NCI-H345 treated with DMSO at 0.1 percent for 48 hours (cell line): ENCODE data around the gene GPR137.
A peak's percentile ranks its signal among the peaks of the same experiment; 100 is the strongest.
"Not testable (repeated sequence)": the region's sequence is repeated elsewhere in the genome, so short reads cannot be mapped to it uniquely, and the experiment has no call there.

Source experiments
- DNase-seq: peaks from one replicate; lab custom pipeline; 2025; ENCODE audit not compliant: unreplicated experiment; lab: John Stamatoyannopoulos, UW

The GPR137 gene, protein sequence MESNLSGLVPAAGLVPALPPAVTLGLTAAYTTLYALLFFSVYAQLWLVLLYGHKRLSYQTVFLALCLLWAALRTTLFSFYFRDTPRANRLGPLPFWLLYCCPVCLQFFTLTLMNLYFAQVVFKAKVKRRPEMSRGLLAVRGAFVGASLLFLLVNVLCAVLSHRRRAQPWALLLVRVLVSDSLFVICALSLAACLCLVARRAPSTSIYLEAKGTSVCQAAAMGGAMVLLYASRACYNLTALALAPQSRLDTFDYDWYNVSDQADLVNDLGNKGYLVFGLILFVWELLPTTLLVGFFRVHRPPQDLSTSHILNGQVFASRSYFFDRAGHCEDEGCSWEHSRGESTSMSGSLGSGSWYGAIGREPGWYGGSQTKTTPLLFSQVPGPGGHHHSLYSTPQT

DNA sequence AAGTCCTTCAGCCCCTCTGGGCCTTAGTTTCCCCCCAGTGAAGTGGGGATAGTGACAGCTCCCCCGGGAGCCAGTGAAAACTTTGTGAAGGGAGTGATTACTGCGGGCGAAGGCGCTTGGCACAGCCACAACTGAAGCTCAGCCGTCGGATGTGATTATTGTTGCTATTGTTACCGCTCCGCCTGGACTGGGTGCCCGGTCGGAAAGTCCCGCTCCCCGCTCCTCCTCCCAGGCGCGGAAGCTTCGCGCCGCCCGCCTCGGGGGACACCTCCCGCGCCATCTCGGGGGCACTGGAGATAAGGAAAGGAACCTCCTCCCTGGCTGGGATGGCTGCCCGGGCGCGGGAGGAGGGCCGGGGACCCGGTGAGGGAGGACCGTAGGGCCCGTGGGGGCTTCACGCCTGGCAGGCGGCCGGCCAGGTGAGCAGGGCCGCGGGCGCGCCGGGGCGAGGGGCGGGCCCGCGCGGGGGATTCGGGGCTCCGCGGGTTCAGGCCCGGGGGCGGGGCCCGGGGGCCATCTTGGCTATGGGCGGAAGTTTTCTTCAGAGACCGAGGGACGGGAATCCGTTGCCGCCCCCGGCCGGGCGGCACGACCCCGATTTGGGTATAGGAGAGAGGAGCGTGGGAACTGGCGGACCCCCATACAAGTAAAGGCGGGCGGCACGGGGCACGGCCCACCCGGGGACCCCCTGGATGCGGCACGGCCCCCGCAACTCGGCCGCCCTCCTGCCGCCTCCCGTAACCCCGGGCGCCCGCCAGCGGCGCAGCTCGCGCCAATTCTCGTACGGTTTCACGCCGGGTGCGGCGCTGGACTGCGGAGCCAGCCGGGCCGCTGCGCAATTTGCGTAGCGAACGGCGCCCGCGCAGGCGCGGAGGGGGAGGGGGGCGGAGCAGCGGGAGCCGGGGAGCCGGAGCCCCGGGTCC, at the start of gene GPR137:
Gene GPR137 (plus strand): TSS at position 887 of the 923 bp plus-strand sequence. CDS start 677 bp downstream, outside the sequence.
- peak; percentile 71 for DNase-seq

DNA sequence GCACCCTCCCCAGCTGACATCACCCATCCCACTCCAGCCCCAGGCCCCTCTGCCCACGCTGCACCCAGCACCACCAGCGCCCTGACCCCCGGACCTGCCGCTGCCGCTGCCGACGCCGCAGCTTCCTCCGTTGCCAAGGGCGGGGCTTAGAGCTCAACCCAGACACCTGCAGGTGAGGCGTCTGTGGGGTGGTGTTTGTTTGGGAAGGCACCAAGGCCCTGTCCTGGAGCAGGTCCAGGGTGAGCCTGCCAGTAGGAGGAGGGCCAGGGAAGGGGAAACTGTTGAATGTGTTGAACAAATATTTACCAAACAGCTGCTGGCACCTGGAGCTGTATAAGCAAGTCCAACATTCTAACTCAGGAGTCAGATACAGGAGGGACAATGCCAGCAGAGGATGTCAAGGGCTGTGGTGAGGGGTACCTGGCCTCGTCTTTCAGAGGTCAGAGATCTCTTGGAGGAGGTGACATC, 48.1 kb upstream of the GPR137 start:
- peak; percentile 66 for DNase-seq

DNA sequence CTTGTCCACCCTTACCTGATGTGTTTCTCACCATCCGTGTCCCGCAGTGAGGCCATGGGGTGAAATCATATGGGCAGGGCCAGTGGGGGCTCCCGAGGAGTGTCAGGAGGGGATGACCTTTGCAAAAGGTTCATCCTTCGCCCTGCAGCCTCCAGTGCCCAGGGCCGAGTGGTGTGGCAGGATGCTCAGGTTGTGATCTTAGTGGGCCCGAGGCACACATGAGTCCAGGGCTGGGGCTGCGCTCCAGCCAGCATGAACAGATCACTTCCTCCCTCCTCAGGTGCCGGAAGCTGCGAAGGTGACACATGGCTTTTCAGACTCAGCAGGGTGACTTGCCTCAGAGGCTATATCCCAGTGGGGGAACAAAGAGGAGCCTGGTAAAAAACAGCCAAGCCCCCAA, 47.6 kb upstream of the GPR137 start:
- DNase-seq, result no peak

DNA sequence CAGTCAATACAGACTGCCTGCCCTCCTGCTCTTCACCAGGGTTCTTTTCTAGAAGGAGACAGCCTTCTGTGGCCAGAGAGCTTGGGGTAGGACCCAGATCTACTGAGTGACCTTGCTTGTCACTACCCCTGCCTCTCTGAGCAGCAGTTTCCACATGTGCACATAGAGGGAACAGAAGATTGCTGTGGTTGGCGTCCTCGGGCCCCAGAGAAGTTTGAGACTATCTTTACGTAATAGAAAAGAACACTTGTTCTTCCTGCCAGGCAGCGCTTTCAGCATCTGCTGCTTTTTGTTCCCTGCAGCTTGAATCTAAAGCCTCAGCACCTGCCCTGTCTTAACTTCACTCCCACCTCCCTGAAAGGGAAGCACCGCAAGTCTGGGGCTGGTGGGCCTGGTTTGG, 46.6 kb upstream of the GPR137 start:
- no peak for DNase-seq

DNA sequence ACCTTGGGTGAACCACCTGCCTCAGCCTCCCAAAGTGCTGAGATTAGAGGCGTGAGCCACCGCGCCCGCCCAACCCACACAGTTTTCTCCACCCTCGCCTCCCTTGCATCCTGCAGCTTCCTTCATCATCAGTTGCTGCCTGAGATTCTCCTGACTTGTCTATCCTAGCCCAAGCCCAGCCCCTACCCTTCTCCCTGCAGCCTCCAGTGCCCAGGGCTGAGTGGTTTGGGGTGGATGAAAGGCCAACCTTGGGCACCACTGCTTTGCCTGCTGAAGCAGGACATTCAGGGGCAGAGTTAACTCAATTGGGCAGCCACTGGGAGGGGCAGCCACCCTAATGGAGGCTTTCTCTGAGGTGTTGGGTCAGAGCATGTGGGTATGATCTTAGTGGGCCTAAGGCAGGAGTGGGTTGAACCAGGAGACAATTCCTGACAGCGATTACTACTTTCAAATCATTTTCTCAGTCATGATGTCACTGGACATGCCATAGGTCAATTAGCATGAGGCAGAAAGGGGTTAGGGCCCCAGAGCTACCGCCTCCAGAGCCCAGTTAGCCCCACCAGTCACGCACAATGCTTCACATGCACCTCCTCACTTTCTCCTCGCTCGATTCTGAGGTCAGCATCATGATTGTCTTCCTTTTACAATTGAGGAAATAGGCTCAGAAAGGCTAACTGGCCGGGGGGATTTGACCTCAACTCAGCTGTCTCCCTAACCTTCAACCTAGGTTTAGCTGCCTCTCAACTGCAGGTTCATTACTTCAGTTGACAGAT, 45.8 kb upstream of the GPR137 start:
- DNase-seq, result no peak

DNA sequence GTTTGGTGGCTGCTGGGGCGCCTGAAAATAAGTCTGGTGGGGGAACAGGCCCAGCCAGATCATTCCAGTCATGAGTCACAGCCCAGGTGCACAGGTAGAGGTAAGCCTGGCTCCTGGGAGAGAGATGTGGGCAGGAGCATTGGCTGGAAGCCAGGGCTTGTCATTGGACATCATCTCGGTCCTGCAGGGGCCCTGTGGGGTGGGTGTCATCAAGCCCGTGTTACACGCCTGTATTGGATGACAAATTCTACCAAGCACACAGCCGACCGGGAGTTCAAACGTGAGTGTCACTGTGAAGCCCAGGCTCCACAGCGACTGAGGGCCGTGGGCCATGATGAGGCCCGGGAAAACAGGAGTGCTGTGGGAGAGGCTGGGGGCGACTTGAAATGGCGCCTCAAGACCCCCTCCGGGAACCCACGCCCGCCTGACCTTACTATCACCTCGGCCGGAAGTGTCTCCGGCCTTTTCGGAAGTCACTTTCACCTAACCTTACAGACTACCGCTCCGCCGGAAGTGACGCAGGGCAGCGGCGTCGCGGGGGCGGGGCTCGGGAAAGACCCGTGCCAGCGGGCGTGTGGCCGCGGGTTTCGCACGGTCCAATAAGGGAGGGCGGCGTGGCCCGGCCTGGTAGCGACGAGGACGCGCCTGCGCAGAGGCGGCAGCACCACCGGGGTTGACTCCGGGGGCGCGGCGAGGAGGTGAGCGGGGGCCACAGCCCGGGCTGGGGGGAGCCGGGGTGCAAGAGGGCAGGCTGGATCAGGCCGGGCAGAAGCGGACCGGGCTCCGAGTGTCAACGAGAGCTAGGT, 45.0 kb upstream of the GPR137 start, which contains the start of gene FKBP2:
Gene FKBP2 (plus strand): TSS at position 661 of the 806 bp plus-strand sequence. CDS start 1,293 bp downstream, outside the sequence.
- peak; percentile 93 for DNase-seq

DNA sequence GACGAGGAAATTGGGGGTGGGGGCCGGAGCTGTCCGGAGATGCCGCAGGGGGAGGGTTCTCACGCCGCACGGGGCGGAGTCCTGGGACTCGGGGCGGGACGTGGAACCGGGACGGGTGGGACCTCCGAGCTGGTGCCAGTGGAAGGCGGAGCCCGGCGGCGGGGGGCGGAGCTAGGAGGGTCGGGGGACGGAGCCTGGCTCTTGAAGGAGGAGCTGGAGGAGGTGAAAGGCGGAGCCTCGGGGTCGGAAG, 44.5 kb upstream of the GPR137 start:
- DNase-seq, result peak; percentile 91

DNA sequence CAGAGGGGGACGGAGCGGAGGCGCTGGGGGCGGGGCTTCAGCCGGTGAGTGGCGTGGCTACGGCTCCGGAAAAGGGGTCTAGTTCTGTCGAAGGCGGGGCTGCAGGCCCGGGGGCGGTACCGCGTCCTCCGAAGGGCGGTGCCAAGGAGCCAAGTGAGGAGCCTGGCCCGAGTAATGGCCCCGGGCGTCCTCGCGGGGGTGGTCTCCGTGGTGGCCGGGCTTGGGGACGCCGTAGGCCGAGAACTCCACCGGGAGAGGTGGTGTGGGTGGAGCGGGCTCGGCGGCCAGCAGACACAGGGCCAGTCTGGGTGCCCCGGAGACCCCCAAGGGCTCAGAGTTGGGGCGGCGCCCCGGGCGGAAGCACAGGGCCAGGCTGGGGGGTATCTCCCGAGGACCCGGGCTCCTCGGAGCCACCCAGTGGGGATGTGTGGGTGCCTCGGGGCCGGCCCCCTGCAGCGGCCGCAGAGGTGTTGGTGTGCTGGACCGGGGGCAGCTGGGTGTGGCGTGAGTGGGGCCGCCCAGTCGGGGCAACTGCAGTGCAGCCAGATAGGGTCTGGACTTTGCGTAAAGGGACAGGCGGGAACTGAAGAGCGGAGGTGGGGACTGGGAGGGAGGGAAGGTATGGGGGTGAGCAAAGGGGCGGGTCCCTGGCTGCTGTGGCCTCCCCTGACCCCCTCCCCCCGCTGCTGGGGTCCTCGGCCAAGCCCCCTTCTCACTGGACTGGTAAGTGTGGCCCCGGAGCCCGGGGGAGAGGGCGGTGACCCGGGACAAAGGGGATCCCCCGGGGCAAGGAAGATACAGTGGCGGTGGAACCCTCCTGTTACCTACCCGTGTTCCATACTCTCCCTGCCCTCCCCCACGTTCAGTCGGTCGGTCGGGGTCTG, 43.9 kb upstream of the GPR137 start:
- no peak for DNase-seq

DNA sequence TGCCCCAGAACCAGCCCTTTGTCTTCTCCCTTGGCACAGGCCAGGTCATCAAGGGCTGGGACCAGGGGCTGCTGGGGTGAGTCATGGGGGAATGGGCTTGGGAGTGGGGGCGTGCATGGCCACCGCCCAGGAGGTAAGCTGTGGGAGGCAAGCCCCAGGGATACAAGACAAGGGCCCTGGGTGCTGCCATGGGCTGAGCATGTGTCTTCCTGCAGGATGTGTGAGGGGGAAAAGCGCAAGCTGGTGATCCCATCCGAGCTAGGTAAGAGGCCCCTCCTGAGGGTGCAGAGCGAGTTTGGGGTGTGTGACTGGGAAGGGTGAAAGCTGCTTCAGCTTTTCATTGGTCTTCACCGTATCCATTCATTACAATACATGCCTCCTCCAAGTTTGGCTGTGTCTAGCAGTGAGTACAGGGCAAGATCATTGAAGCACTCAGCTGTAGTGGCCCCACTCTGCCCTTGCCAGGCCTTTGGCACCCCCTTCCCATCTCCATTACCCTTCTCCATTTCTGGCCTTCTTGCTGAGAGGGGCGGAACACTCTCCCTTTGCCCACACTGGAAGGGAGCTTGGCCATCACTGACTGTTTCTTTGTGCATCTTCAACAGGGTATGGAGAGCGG, 42.3 kb upstream of the GPR137 start:
- no peak for DNase-seq

DNA sequence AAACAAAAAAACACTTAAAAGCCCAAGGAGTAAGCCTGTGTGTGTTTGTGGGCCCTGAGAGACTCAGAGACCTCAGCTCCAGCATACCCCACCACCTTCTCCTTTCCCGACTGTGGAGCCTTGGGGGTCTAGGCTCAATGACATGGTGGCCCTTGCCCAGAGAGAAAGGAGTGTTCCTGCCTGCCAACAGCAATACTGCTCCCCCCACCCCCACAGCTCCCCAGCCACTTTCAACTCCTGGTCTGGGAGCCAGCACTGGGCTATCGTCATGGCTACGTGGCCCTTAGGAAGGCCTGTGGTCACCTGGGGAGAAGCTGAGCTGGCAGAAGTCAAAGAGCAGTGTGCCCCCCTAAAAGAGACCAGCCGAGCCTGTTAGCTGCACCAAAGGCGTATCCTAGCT, 41.5 kb upstream of the GPR137 start:
- DNase-seq, result no peak

DNA sequence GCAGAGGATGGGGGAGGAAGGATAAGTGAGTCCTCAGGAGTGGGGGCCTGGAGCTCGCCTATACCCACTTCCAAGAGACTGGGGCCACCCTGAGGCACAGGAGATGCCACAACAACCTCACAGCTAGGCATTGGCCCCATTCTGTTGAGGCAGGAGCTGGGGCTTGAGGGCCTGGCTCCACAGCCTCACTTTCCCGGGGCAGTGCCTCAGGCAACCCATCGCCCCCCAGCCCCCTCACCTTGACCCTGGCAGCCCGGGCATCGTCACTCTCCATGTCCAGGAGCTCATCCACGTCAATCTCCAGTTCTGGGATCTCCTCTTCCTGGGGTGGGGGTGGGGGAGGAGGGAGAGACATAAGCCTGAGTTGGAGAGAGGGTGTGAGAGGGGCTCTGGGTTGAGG, 40.7 kb upstream of the GPR137 start:
- no peak for DNase-seq

DNA sequence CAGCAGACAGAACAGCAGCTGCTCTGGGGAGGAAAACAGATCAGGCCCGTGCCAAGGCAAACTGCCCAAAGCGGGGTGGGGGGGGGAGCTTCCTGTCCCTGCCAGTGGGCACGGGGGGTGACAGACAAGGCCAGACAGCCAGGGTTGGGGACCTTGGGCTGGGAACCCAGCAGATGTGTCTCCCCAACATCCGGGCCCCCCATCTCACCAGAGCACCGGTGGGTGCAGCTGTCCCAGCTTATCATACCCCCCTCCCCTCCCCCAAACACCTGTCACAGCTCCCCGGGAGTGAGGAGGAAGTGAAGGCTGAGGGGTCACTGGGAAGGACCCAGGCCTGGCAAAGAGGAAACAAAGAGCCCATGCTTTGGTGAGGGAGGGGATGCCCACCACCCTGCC, 40.2 kb upstream of the GPR137 start:
- no peak for DNase-seq

DNA sequence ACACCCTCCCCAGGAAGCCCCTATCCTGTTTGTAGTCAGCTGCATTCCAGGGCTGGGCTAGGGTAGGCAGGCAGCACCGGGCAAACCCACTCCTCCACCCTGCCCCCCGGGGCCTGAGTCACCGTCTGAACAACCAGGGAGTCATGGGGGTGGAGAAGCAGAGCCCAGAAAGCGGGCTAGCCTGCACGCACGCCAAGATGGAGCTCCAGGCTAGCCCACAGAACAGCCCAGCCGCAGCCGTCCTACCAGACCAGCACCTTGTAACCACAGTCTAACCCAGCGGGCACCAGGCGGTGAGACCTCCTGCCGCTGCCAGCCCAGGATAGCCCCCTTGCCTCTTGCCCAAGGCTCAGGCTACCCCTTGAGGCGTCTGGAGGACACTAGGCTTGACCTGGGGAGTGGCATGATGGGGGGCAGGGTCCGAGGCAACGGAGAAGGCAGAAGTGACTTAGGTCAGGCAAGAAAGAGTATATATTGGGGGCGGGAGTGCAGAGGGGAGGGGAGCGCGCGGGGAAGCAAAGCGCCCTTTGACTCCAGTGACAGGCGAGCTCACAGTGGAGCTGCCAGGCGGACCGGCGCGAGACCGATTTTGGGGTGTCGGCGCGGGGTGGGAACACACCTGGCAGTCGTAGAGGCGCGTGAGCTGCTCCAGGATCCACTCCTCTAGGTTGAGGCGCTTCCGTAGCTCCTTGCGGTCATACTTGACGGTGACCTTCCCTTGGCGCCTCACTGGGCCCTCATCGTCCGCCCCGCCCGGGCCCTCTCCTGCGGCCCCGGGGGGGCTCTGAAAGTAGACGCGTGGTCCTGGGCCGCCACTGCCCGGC, 39.6 kb upstream of the GPR137 start:
- DNase-seq, result no peak

DNA sequence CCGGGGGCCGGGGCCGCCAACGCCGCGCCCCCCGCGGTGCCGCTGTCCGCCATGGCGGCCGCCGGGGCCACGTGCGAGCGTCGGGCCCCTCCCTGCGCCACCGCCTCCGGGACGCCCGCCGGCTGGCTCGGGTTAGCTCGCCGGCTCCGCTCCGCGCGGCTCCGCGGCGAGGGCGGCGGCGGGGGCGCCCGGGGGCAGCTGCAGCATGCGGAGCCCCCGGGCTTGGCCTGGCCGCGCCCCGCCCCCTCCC, 39.1 kb upstream of the GPR137 start:
- DNase-seq, result not testable (repeated sequence)

DNA sequence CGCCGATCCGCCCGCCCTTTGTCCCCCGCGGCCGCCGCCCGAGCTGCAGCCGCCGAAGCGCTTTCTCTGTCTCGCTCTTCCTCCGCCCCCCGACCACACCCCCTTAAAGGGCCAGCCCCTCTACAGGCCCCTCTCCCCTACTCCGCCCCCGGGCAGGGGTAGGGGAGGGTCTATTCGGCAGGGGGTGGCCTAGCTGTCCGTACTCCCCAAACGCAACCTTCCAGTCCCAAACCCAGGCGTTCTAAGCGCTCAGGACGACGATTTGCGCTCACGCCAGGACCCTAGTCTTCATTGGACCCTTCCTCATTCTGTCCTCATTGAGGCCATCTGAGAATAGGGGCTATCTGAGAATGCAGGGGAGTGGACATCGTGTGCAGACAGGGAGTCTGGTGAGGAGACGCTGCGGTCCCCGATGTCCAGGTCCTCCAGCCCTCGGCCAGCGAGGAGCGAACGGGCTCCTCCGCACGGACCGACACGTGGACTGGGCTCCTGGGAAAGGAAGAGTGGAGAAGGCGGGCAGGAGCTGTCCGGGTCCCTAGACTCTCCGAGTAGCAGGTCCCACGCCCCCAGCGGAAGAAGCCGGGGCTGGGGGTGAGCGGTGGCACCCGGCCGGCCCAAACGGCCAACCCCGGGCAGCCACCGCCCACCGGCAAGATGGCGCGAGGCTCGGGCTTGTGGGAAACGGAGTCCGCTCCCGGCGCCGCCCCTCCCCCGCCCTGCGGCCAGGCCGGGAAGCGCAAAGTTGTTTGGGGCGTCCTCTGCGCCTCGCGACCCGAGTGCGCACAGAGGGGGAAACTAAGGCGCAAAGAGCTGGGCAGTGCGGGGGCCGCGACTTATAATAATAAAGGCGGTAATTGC, 38.5 kb upstream of the GPR137 start, which contains the start of gene PPP1R14B:
Gene PPP1R14B (minus strand): TSS at position 73 of the 858 bp plus-strand sequence. CDS start 270 bp downstream, outside the sequence.
- peak; percentile 64 for DNase-seq

DNA sequence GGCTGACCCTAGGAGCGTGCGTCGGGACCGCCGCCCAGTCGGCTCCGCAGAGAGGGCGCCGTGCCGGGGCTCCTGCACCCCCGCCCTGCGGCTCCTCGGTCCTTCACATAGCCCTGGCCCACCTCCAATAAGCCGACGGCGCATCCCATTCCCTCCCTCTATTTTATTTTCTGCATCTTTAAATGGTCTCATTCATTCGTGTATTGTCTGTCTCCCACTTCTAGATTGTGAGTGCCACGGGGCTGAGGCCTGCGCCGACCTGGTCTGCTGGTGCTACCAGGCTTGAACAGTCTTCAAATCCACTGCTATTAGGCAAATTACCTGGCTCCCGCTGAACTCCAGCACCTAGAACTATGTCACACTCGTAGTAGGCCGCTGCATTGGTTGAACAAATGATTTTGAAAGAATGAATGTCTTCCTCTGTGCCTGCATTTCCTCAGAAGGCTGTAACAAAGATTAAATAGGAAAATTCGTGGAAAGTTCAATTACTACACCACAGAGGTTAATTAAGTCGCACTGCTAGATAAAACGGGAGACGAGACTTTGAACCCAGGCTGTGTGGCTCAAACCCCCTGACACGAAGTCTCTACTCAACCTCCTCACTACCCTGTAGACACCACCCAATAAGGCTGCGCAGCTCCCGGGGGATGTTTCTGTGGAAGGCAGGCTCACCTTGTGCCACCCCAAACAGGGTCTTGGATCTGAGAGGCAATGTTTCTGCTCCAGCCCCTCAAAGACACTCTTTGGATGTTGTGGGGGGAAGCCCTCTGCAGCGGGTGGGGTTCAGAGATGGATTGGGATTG, 37.7 kb upstream of the GPR137 start:
- no peak for DNase-seq

DNA sequence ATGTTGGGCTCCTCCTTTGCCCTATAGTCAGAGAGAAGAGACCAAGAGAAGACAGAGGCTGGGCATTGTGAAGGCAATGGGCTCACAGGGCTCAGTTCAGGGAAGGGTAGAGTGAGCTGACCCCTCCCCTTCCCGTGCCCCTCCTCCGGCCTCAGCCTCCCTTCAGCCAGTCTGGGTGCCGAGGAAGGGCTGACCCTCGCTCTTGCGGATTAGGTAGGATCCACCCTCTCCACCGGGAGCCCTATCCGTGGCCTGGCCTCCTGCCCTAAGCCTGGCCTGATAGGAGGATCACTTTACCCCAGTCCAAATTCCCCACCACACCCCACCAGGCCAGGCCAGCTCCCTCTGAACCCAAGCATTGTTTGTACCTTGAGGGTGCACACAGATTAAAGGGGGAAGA, 37.1 kb upstream of the GPR137 start:
- DNase-seq, result no peak
